ENCODE data around the gene SEMA5B.

The SEMA5B gene

GRCh38 chr3:122921791-122922651 is 105.5 kb downstream of the SEMA5B start:
- peak; percentile 4 to 13 for DNase-seq

GRCh38 chr3:122920986-122921385 is 106.6 kb downstream of the SEMA5B start:
- DNase-seq = no peak

- no peak for DNase-seq
Measured at GRCh38 chr3:122919291-122919610, 108.3 kb downstream of the SEMA5B start.

GRCh38 chr3:122918576-122919290 is 108.8 kb downstream of the SEMA5B start:
- no peak for DNase-seq

GRCh38 chr3:122917412-122917811 is 110.2 kb downstream of the SEMA5B start:
- DNase-seq = no peak

- no peak for DNase-seq
Measured at GRCh38 chr3:122916580-122916979, 111.0 kb downstream of the SEMA5B start.

GRCh38 chr3:122916084-122916483 is 111.5 kb downstream of the SEMA5B start:
- DNase-seq = no peak

GRCh38 chr3:122915300-122916055 is 112.1 kb downstream of the SEMA5B start:
- DNase-seq = no peak

GRCh38 chr3:122913539-122914100 is 113.9 kb downstream of the SEMA5B start:
- no peak for DNase-seq

GRCh38 chr3:122912772-122913538 is 114.6 kb downstream of the SEMA5B start:
- DNase-seq = no peak

GRCh38 chr3:122911901-122912300 is 115.7 kb downstream of the SEMA5B start:
- no peak for DNase-seq

- DNase-seq = no peak
Measured at GRCh38 chr3:122908251-122908650, 119.3 kb downstream of the SEMA5B start.

GRCh38 chr3:122907471-122907870 is 120.1 kb downstream of the SEMA5B start:
- DNase-seq = no peak

GRCh38 chr3:122903171-122903570 is 124.4 kb downstream of the SEMA5B start:
- DNase-seq = no peak

GRCh38 chr3:122902326-122902725 is 125.2 kb downstream of the SEMA5B start:
- no peak for DNase-seq

GRCh38 chr3:122898298-122898697 is 129.3 kb downstream of the SEMA5B start:
- DNase-seq = no peak

GRCh38 chr3:122893754-122894668 is 133.6 kb downstream of the SEMA5B start:
- no peak for DNase-seq

GRCh38 chr3:122893282-122893681 is 134.3 kb downstream of the SEMA5B start:
- no peak for DNase-seq

- DNase-seq = no peak
Measured at GRCh38 chr3:122892118-122892960, 135.2 kb downstream of the SEMA5B start.

- no peak for DNase-seq
Measured at GRCh38 chr3:122890720-122891220, 136.8 kb downstream of the SEMA5B start.

Measured in CD4-positive, alpha-beta T cell treated with Interleukin-1 beta for 1 hour (primary cell).